Epithelial cell of esophagus (primary cell): ENCODE data around the gene MEGF6.

Experiments used
- DNase-seq: peaks from one replicate; pipeline ENCODE4 v3.0.0; 2010; ENCODE audit warnings: low read depth
- H3K4me3 ChIP-seq: 2 replicates; pipeline ENCODE4 v1.5.1; 2011; ENCODE audit warnings: mild to moderate bottlenecking, low read length, control low read depth
- CTCF ChIP-seq: IDR thresholded peaks from 2 replicates; pipeline ENCODE4 v1.5.1; 2011; ENCODE audit warnings: low read depth, mild to moderate bottlenecking, low read length, control low read depth, inconsistent platforms; ENCODE audit not compliant: insufficient read depth; ENCODE audit errors: missing control alignments

Gene MEGF6

DNA sequence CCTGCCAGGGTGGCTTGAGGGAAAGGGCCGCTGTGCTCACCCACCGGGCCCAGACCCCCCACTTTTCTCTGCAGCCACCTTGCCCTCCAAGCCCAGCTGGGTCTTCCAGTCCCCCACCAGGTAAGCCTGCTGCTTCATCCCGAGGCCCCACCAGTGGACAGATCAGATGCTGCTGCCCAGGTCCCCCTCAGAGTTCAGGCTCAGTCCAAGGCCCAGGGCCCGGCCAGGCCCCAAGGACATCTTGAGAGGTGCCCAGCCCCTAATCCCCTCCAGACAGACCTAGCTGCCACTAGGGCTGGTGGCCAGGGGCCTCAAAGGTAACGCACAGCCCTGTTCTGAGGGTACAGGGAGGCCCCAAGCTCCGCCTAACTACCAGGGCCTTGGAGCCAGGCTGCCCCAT is 58.6 kb downstream of the MEGF6 start:
- DNase-seq: no peak
- TF ChIP-seq CTCF: no peak
- no peak overlapping the region for H3K4me3 ChIP-seq

GRCh38 chr1:3552176-3552575 is 59.1 kb downstream of the MEGF6 start:
- TF ChIP-seq CTCF: no peak
- DNase-seq: no peak

DNA sequence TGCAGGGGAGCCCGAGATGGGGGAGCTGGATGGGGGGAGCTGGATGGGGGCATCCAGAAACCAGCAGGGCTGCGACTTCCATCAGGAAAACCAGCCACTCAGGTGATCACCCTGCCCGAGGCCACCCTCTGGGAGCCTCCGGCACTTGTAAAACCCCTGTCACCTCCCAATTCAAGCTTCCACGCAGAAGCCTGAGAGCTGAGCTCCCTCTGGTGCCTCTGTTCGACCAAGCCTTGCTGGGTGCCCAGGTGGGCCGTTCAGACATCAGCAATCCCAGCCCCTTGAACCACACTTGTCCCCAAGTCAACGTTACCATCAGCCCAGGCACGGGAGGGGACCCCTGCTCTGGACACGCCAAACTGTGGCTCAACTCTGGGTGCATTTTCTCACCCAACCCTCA is 59.6 kb downstream of the MEGF6 start:
- H3K4me3 ChIP-seq: no peak overlapping the region
- TF ChIP-seq CTCF: no peak
- DNase-seq: no peak

More at GRCh38 chr1:3552176-3552575, 59.1 kb downstream of the MEGF6 start:
- H3K4me3 ChIP-seq: no peak overlapping the region

DNA sequence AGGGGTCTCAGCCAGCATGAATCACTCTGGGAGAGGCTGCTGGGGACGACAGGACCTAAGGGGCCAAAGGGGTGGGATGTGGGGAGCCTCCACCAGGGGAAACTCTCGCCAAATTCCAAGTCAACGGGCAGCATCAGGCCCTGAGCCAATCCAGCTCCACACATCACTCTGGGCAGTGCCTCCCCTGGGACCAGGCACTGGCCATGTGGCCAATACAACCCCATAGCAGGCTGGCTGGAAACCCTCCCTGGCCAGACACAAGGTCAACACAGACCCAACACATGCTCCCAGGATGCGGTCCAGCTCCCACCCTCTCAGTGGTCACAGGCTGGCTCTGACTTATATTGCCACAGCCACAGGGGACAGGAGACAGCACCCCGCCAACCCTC is 60.0 kb downstream of the MEGF6 start:
- no peak overlapping the region for H3K4me3 ChIP-seq
- no peak for DNase-seq
- TF ChIP-seq CTCF: no peak

- TF ChIP-seq CTCF: no peak
- no peak for DNase-seq
- no peak overlapping the region for H3K4me3 ChIP-seq
Observed at GRCh38 chr1:3550511-3551289, 60.6 kb downstream of the MEGF6 start.

DNA sequence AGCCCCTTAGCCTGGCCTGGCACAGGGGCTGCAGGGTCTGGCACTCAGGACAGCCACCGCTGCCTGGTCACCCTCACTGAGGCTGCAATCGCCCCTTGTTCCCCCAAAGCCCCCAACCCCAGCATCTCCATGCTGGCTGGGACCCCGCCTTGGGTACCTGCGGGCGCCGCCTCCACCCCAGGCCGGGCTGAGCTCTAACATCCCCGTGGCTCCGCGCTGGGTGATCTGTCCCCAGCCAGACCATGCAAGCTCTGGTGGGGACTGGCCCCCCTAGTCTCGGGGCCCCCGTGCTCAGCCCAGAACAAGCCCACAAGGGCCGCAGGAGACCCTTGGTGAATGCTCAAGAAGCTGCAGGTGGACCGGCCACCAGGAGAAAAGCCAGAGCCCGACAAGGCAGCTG is 62.4 kb downstream of the MEGF6 start:
- no peak for DNase-seq
- TF ChIP-seq CTCF: no peak
- no peak overlapping the region for H3K4me3 ChIP-seq
